ENCODE data around the gene ADAM12.

GRCh38 chr10:125983656-125984055 lies 404.6 kb downstream of the ADAM12 start:
- TF ChIP-seq REST (IDR thresholded peaks at IDR 0.05; ENCODE audit: unreplicated experiment) (no peak), ETS1 (IDR thresholded peaks at IDR 0.05) (no peak), CTCF (conservative IDR thresholded peaks at IDR 0.05; ENCODE audit: low read depth in 2 of 2) (no peak), POLR2AphosphoS5 (IDR thresholded peaks at IDR 0.05; ENCODE audit: low read depth) (no peak), EZH2 (IDR thresholded peaks at IDR 0.05; ENCODE audit: low read depth, unreplicated experiment) (no peak)
